Measurements from ENCODE around the gene E2F8. TPM values are rescaled to one million over a fixed set of nuclear protein-coding genes. Genes with fewer than 3 reads are reported as not detected.

E2F8 gene
- total RNA-seq, 1 experiment from 2014 or later: 10.7 TPM

DNA sequence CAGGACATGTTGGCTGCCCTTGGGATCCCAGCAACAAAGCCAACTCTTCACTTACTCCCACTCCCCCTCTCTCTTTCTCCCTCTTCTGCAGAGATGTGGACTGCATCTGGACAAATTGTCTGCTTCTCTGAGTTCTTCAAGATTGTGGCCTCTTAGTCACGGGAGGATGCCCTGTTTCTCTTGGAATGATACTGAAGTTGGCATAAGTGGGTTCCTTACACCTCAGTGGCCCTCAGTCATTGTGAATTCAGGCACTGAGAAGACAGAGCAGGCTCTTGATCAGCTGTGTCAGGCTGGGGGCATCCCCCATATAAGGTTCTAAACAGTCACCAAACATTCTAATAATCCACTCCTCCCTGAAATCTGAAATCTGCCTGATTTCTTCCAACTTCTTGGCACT lies 6.1 kb upstream of the E2F8 start:
- peaks cover 15% of the 10 kb centered on the region for H3K36me3 Mint-ChIP-seq
- no peak for DNase-seq (ENCODE audit: low spot score)
- no peak for ATAC-seq
- H3K4me1 Mint-ChIP-seq: peaks cover 2% of the 10 kb centered on the region
- H3K4me3 Mint-ChIP-seq: no peak overlapping the region
- H3K27ac Mint-ChIP-seq: no peak overlapping the region
- H3K9me3 Mint-ChIP-seq: peaks cover 34% of the 10 kb centered on the region
- ChIA-PET POLR2A (no interaction called here), CTCF (interaction anchor here (0.6 to 2.9 kb wide), 2 partner anchors 13 to 175 kb away, joined by 3 to 11 read pairs; no protein-coding TSS in a partner anchor)
- H3K27me3 Mint-ChIP-seq (ENCODE audit: low read depth): peaks cover 49% of the 10 kb centered on the region
- no peak for TF ChIP-seq JUN (CRISPR knock-in tag; IDR thresholded peaks at IDR 0.05)
- no peak for TF ChIP-seq ESRRA (CRISPR knock-in tag; IDR thresholded peaks at IDR 0.05; ENCODE audit: borderline replicate concordance)
- TF ChIP-seq ZNF263 (CRISPR knock-in tag; IDR thresholded peaks at IDR 0.05; ENCODE audit: low read depth): no peak
- TF ChIP-seq, protein P1, sequence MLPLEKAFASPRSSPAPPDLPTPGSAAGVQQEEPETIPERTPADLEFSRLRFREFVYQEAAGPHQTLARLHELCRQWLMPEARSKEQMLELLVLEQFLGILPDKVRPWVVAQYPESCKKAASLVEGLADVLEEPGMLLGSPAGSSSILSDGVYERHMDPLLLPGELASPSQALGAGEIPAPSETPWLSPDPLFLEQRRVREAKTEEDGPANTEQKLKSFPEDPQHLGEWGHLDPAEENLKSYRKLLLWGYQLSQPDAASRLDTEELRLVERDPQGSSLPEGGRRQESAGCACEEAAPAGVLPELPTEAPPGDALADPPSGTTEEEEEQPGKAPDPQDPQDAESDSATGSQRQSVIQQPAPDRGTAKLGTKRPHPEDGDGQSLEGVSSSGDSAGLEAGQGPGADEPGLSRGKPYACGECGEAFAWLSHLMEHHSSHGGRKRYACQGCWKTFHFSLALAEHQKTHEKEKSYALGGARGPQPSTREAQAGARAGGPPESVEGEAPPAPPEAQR (CRISPR knock-in tag; IDR thresholded peaks at IDR 0.05): no peak
- TF ChIP-seq, protein P2, sequence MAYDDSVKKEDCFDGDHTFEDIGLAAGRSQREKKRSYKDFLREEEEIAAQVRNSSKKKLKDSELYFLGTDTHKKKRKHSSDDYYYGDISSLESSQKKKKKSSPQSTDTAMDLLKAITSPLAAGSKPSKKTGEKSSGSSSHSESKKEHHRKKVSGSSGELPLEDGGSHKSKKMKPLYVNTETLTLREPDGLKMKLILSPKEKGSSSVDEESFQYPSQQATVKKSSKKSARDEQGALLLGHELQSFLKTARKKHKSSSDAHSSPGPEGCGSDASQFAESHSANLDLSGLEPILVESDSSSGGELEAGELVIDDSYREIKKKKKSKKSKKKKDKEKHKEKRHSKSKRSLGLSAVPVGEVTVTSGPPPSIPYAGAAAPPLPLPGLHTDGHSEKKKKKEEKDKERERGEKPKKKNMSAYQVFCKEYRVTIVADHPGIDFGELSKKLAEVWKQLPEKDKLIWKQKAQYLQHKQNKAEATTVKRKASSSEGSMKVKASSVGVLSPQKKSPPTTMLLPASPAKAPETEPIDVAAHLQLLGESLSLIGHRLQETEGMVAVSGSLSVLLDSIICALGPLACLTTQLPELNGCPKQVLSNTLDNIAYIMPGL (CRISPR knock-in tag; IDR thresholded peaks at IDR 0.05): no peak
- no peak for TF ChIP-seq ATF1 (CRISPR knock-in tag; IDR thresholded peaks at IDR 0.05)
- no peak for TF ChIP-seq JAZF1 (CRISPR knock-in tag; IDR thresholded peaks at IDR 0.05)
- TF ChIP-seq CREB1 (CRISPR knock-in tag; IDR thresholded peaks at IDR 0.05): no peak
- no peak for TF ChIP-seq RELA (CRISPR knock-in tag; IDR thresholded peaks at IDR 0.05; ENCODE audit: borderline replicate concordance)
- no peak for TF ChIP-seq PRRX2 (CRISPR knock-in tag; IDR thresholded peaks at IDR 0.05)
- no peak for TF ChIP-seq ZBTB21 (CRISPR knock-in tag; IDR thresholded peaks at IDR 0.05; ENCODE audit: borderline replicate concordance)
- TF ChIP-seq OVOL2 (CRISPR knock-in tag; IDR thresholded peaks at IDR 0.05; ENCODE audit: borderline replicate concordance): no peak
- no peak for TF ChIP-seq GRHL2 (CRISPR knock-in tag; IDR thresholded peaks at IDR 0.05; ENCODE audit: insufficient replicate concordance, severe bottlenecking)
- TF ChIP-seq, protein P3, sequence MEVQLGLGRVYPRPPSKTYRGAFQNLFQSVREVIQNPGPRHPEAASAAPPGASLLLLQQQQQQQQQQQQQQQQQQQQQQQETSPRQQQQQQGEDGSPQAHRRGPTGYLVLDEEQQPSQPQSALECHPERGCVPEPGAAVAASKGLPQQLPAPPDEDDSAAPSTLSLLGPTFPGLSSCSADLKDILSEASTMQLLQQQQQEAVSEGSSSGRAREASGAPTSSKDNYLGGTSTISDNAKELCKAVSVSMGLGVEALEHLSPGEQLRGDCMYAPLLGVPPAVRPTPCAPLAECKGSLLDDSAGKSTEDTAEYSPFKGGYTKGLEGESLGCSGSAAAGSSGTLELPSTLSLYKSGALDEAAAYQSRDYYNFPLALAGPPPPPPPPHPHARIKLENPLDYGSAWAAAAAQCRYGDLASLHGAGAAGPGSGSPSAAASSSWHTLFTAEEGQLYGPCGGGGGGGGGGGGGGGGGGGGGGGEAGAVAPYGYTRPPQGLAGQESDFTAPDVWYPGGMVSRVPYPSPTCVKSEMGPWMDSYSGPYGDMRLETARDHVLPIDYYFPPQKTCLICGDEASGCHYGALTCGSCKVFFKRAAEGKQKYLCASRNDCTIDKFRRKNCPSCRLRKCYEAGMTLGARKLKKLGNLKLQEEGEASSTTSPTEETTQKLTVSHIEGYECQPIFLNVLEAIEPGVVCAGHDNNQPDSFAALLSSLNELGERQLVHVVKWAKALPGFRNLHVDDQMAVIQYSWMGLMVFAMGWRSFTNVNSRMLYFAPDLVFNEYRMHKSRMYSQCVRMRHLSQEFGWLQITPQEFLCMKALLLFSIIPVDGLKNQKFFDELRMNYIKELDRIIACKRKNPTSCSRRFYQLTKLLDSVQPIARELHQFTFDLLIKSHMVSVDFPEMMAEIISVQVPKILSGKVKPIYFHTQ (CRISPR knock-in tag; IDR thresholded peaks at IDR 0.05): no peak
- TF ChIP-seq EMX1 (CRISPR knock-in tag; IDR thresholded peaks at IDR 0.05): no peak
- TF ChIP-seq MYBL2 (CRISPR knock-in tag; IDR thresholded peaks at IDR 0.05): no peak
- TF ChIP-seq ELF4 (CRISPR knock-in tag; IDR thresholded peaks at IDR 0.05; ENCODE audit: low read depth): no peak
- TF ChIP-seq, protein P4, sequence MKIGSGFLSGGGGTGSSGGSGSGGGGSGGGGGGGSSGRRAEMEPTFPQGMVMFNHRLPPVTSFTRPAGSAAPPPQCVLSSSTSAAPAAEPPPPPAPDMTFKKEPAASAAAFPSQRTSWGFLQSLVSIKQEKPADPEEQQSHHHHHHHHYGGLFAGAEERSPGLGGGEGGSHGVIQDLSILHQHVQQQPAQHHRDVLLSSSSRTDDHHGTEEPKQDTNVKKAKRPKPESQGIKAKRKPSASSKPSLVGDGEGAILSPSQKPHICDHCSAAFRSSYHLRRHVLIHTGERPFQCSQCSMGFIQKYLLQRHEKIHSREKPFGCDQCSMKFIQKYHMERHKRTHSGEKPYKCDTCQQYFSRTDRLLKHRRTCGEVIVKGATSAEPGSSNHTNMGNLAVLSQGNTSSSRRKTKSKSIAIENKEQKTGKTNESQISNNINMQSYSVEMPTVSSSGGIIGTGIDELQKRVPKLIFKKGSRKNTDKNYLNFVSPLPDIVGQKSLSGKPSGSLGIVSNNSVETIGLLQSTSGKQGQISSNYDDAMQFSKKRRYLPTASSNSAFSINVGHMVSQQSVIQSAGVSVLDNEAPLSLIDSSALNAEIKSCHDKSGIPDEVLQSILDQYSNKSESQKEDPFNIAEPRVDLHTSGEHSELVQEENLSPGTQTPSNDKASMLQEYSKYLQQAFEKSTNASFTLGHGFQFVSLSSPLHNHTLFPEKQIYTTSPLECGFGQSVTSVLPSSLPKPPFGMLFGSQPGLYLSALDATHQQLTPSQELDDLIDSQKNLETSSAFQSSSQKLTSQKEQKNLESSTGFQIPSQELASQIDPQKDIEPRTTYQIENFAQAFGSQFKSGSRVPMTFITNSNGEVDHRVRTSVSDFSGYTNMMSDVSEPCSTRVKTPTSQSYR (CRISPR knock-in tag; IDR thresholded peaks at IDR 0.05): no peak

DNA sequence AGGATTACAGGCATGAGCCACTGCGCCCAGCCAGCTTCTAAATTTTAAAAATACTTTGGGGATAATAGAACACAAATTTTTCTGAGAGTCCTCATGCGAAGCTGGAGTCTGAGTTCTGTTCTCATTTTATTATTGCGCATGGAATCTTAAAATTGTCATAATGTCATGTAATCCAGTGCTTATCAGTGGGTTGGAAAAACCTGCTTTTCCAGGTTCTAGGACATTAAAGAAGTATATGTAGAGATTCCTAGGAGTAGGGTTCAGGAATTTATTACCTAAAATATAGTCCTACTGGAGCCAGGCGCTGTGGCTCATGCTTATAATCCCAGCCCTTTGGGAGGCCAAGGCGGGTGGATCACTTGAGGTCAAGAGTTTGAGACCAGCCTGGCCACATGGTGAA lies 4.6 kb upstream of the E2F8 start:
- no peak overlapping the region for H3K4me3 Mint-ChIP-seq
- peaks cover 2% of the 10 kb centered on the region for H3K4me1 Mint-ChIP-seq
- DNase-seq (ENCODE audit: low spot score) (no peak), ATAC-seq (no peak)
- peaks cover 31% of the 10 kb centered on the region for H3K9me3 Mint-ChIP-seq
- no peak overlapping the region for H3K27ac Mint-ChIP-seq
- CTCF ChIA-PET: interaction anchor here (2.9 kb wide), 1 partner anchor 14 kb away, joined by 11 read pairs; no protein-coding TSS in a partner anchor
- H3K36me3 Mint-ChIP-seq: peaks cover 15% of the 10 kb centered on the region
- peaks cover 50% of the 10 kb centered on the region for H3K27me3 Mint-ChIP-seq (ENCODE audit: low read depth)
- POLR2A ChIA-PET: no interaction called here
- TF ChIP-seq TCF7 (CRISPR knock-in tag; IDR thresholded peaks at IDR 0.05; ENCODE audit: low read depth): no peak
- TF ChIP-seq, protein P5, sequence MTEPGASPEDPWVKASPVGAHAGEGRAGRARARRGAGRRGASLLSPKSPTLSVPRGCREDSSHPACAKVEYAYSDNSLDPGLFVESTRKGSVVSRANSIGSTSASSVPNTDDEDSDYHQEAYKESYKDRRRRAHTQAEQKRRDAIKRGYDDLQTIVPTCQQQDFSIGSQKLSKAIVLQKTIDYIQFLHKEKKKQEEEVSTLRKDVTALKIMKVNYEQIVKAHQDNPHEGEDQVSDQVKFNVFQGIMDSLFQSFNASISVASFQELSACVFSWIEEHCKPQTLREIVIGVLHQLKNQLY (CRISPR knock-in tag; IDR thresholded peaks at IDR 0.05): no peak
- TF ChIP-seq CREM (CRISPR knock-in tag; IDR thresholded peaks at IDR 0.05): no peak
- no peak for TF ChIP-seq SMAD4 (CRISPR knock-in tag; IDR thresholded peaks at IDR 0.05)
- no peak for TF ChIP-seq TEAD4 (CRISPR knock-in tag; IDR thresholded peaks at IDR 0.05)
